B cell (primary cell): ENCODE data around the gene ANGPTL7. TPM values are rescaled to one million over a fixed set of nuclear protein-coding genes. Genes with fewer than 3 reads are reported as not detected.

ENCODE experiments used
- ATAC-seq: fragments of 200-7000 bp; cut with Tn5 transposase; one replicate; pipeline ENCODE4 v1.10.0; 2021; ENCODE audit warnings: low read depth, mild to moderate bottlenecking, moderate number of reproducible peaks, moderate library complexity
- CTCF ChIA-PET: fragments of 350-600 bp; sonication (Branson Sonifier 250); formaldehyde crosslinking; loops from one replicate; lab custom pipeline; 2021; ENCODE audit warnings: antibody characterized with exemption, inconsistent platforms; lab: Charles Lee
- POLR2A ChIA-PET: fragments of 350-600 bp; sonication (Branson Sonifier 250); formaldehyde crosslinking; loops from one replicate; lab custom pipeline; 2021; ENCODE audit warnings: antibody characterized with exemption; lab: Charles Lee
- DNase-seq: peaks from one replicate; pipeline ENCODE4 v3.0.0; 2013
- H2AFZ ChIP-seq: 2 replicates; pipeline ENCODE4 v1.6.1; 2012; ENCODE audit warnings: mild to moderate bottlenecking, low read depth, low read length; ENCODE audit not compliant: insufficient read depth, poor library complexity, severe bottlenecking
- H3K27ac ChIP-seq, 2 donors: 1 replicate in 1 of 2; 2 replicates in 1 of 2; pipeline ENCODE4 v1.5.1; 2012 to 2013; ENCODE audit warnings: low read length in 2 of 2, mild to moderate bottlenecking in 2 of 2, moderate library complexity in 1 of 2
- H3K27me3 ChIP-seq, 4 experiments: fragments of 200-600 bp in 1 of 4; sonication (generic) in 1 of 4; replicated peaks in 1 of 4; 1 replicate in 2 of 4; 2 replicates in 2 of 4; pipeline versions ENCODE4 v1.6.1 to v1.7.0; 2013 to 2016; ENCODE audit warnings: low read length in 3 of 4, mild to moderate bottlenecking in 2 of 4, mixed read lengths in 1 of 4, moderate library complexity in 1 of 4; ENCODE audit not compliant: insufficient read depth in 4 of 4, control insufficient read depth in 3 of 4; ENCODE audit errors: control extremely low read depth in 1 of 4
- H3K36me3 ChIP-seq, 2 experiments: replicated peaks in 1 of 2; 1 replicate in 1 of 2; 2 replicates in 1 of 2; pipeline versions ENCODE4 v1.6.1 to v1.7.1; 2013; ENCODE audit warnings: low read length in 1 of 2; ENCODE audit not compliant: insufficient read depth in 2 of 2, control insufficient read depth in 1 of 2; ENCODE audit errors: control extremely low read depth in 1 of 2, extremely low read depth in 1 of 2
- H3K4me1 ChIP-seq, 2 donors: fragments of 200-600 bp in 1 of 2; sonication (generic) in 1 of 2; 1 replicate in 1 of 2; 2 replicates in 1 of 2; pipeline versions ENCODE4 v1.5.1 to v1.6.1; 2013 to 2017; ENCODE audit warnings: low read length in 2 of 2; ENCODE audit not compliant: control insufficient read depth in 2 of 2, insufficient read depth in 2 of 2
- H3K4me2 ChIP-seq: replicated peaks from 2 replicates; pipeline ENCODE3; 2012; ENCODE audit warnings: mild to moderate bottlenecking, low read depth, low read length; ENCODE audit not compliant: poor library complexity, severe bottlenecking
- H3K4me3 ChIP-seq, 5 experiments: fragments of 200-600 bp in 1 of 5; sonication (generic) in 1 of 5; 1 replicate in 3 of 5; 2 replicates in 2 of 5; pipeline versions ENCODE4 v1.5.1 to v1.7.0; 2011 to 2016; ENCODE audit warnings: low read length in 4 of 5, mild to moderate bottlenecking in 4 of 5, low read depth in 2 of 5, control low read depth in 1 of 5, moderate library complexity in 1 of 5; ENCODE audit not compliant: insufficient read depth in 1 of 5; ENCODE audit errors: control extremely low read depth in 1 of 5, extremely low read depth in 1 of 5
- H3K79me2 ChIP-seq: fragments of 200-600 bp; sonication (generic); one replicate; pipeline ENCODE4 v1.6.0; 2016; ENCODE audit warnings: low read length; ENCODE audit not compliant: control insufficient read depth, insufficient read depth
- H3K9ac ChIP-seq: fragments of 200-600 bp; sonication (generic); 2 replicates; pipeline ENCODE4 v1.6.1; 2017; ENCODE audit warnings: mild to moderate bottlenecking, low read length, moderate library complexity
- H3K9me3 ChIP-seq, 3 donors: one replicate each; pipeline versions ENCODE4 v1.6.1 to v1.7.1; 2013; ENCODE audit warnings: low read length in 2 of 3; ENCODE audit not compliant: control insufficient read depth in 2 of 3, insufficient read depth in 1 of 3; ENCODE audit errors: control extremely low read depth in 1 of 3
- H4K20me1 ChIP-seq: 2 replicates; pipeline ENCODE4 v1.6.0; 2012; ENCODE audit warnings: mild to moderate bottlenecking, low read length; ENCODE audit not compliant: insufficient read depth, control insufficient read depth, poor library complexity, severe bottlenecking
- H3K27ac Mint-ChIP-seq: one replicate; pipeline ENCODE4 v1.8.0; 2021; ENCODE audit warnings: mixed read lengths
- H3K27me3 Mint-ChIP-seq: one replicate; pipeline ENCODE4 v1.8.0; 2021; ENCODE audit warnings: mixed read lengths
- H3K4me1 Mint-ChIP-seq: one replicate; pipeline ENCODE4 v1.8.0; 2021; ENCODE audit warnings: mixed read lengths
- H3K4me3 Mint-ChIP-seq: one replicate; pipeline ENCODE4 v1.8.0; 2021; ENCODE audit warnings: mixed read lengths
- H3K9me3 Mint-ChIP-seq: one replicate; pipeline ENCODE4 v1.8.0; 2022; ENCODE audit warnings: mixed read lengths; ENCODE audit not compliant: insufficient read depth
- CTCF ChIP-seq: fragments of 200-600 bp; IDR thresholded peaks from one replicate; pipeline ENCODE4 v1.8.0; 2022; ENCODE audit warnings: antibody characterized with exemption, mild to moderate bottlenecking
- EZH2 ChIP-seq: IDR thresholded peaks from 2 replicates; pipeline ENCODE4 v1.6.1; 2012; ENCODE audit warnings: borderline replicate concordance, low read depth, mild to moderate bottlenecking, moderate library complexity, low read length; ENCODE audit not compliant: insufficient read depth, poor library complexity, severe bottlenecking
- WGBS: methylation state at CpG from one replicate; pipeline ENCODE4 v1.1.5; 2013; ENCODE audit warnings: missing lambda C conversion rate; ENCODE audit not compliant: insufficient coverage; 5-methylcytosine and 5-hydroxymethylcytosine counted together
- intact Hi-C: fragments of 100-400 bp; cut with micrococcal nuclease; formaldehyde crosslinking; loops from one replicate; pipeline ENCODE4 v1.10.0; 2022
- polyA plus RNA-seq: library from polyadenylated mRNA; depleted of rRNA; stranded (reverse); fragments of >200 nt; gene quantifications from 2 replicates; pipeline ENCODE4 v1.2.3, GENCODE V29; 2012
- total RNA-seq, 2 donors: library from RNA; stranded (reverse); fragments of 120-200 nt in 1 of 2; gene quantifications; 1 replicate in 1 of 2; 2 replicates in 1 of 2; pipeline versions ENCODE4 v1.2.3 to v1.2.4, GENCODE V29; 2013 to 2022

Gene ANGPTL7
- total and polyA plus RNA-seq, 2 donors (not counting 1 experiment from before 2014, with no cell fraction given), result not detected

GRCh38 chr1:11176081-11176706 lies 13.0 kb upstream of the ANGPTL7 start:
- H3K27me3 ChIP-seq, result no peaks in the 10 kb centered on the region
- no peaks in the 10 kb centered on the region for H4K20me1 ChIP-seq
- H3K4me1 Mint-ChIP-seq, result no peaks in the 10 kb centered on the region
- 98% methylated on average over 11 of the region's 11 CpGs for WGBS
- H3K36me3 ChIP-seq, result peaks cover 3 to 25% of the 10 kb centered on the region in 2 experiments
- DNase-seq (no peak), ATAC-seq (no peak)
- H3K4me3 Mint-ChIP-seq, result no peak overlapping the region
- POLR2A ChIA-PET, result no interaction called here
- intact Hi-C loops, result no loop called here
- no peaks in the 10 kb centered on the region for H3K9me3 ChIP-seq
- CTCF ChIA-PET, result no interaction called here
- no peaks in the 10 kb centered on the region for H3K27me3 Mint-ChIP-seq
- no peak overlapping the region for H3K27ac ChIP-seq
- H2AFZ ChIP-seq, result no peak overlapping the region
- H3K9me3 Mint-ChIP-seq, result no peaks in the 10 kb centered on the region
- TF ChIP-seq EZH2, result no peak
- no peak for TF ChIP-seq CTCF
- no peak overlapping the region for H3K9ac ChIP-seq
- no peaks in the 10 kb centered on the region for H3K4me1 ChIP-seq
- no peaks in the 10 kb centered on the region for H3K79me2 ChIP-seq
- H3K27ac Mint-ChIP-seq, result no peak overlapping the region
- no peak overlapping the region for H3K4me2 ChIP-seq
- no peak overlapping the region for H3K4me3 ChIP-seq

- Histone ChIP-seq H3K36me3 (peaks cover 3 to 34% of the 10 kb centered on the region in 2 experiments), H2AFZ (no peak overlapping the region), H3K4me1 (no peaks in the 10 kb centered on the region), H3K9me3 (no peaks in the 10 kb centered on the region), H4K20me1 (no peaks in the 10 kb centered on the region), H3K27ac (no peak overlapping the region), H3K4me3 (no peak overlapping the region), H3K9ac (no peak overlapping the region), H3K79me2 (no peaks in the 10 kb centered on the region), H3K4me2 (no peak overlapping the region), H3K27me3 (no peaks in the 10 kb centered on the region)
- ATAC-seq (no peak), DNase-seq (no peak)
- ChIA-PET POLR2A (no interaction called here), CTCF (no interaction called here)
- Mint-ChIP-seq H3K4me1 (no peaks in the 10 kb centered on the region), H3K27me3 (no peaks in the 10 kb centered on the region), H3K27ac (no peak overlapping the region), H3K4me3 (no peak overlapping the region), H3K9me3 (no peaks in the 10 kb centered on the region)
- TF ChIP-seq EZH2, result no peak
- TF ChIP-seq CTCF, result no peak
- intact Hi-C loops, result no loop called here
- WGBS, result 93% methylated on average over 6 of the region's 7 CpGs
Measured at GRCh38 chr1:11178021-11179015, 10.8 kb upstream of the ANGPTL7 start.
